ENCODE results near the gene DNPEP. TPM values are rescaled to one million over a fixed set of nuclear protein-coding genes. Genes with fewer than 3 reads are reported as not detected.

Gene DNPEP
- total RNA-seq, 2 experiments from 2014 or later = 58.8 to 64.9 TPM

DNA sequence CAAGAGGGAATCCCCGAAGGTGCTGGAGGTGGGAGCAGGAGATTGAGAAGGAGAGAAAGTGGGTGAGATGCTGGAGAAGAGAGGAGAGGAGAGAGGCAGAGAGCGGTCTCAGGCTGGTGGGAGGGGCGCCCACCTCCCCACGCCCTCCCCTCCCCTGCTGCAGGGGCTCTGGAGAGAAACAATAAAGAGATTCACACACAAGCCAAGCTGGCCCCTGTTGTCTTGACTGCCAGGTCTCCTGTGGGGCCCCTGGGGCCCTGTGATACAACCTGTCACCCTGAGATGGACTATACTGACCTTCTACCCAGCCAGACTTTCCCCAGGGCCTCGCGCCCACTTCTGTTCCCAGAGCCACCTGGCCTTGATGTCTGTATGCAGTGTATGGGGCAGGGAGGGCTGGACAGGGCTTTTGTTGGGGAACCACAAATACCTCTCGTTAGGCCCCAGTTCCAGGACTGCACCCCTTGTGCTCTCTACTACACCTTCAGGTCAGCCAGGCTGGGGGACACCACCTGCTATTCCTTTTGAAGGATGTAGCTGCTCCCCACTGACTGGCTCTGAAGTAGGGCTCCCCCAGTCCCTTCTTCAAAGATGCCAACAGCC is 38.9 kb upstream of the DNPEP start:
- H3K27ac Mint-ChIP-seq = no peak overlapping the region
- H3K27me3 Mint-ChIP-seq = peaks cover 6% of the 10 kb centered on the region
- DNase-seq = no peak
- ChIA-PET CTCF (interaction anchor here (0.7 to 1.9 kb wide), 2 partner anchors 10 to 23 kb away, joined by 3 to 6 read pairs; no protein-coding TSS in a partner anchor), POLR2A (no interaction called here)
- no peak overlapping the region for H3K4me3 Mint-ChIP-seq
- no peaks in the 10 kb centered on the region for H3K36me3 Mint-ChIP-seq (ENCODE audit: low read depth)
- H3K9me3 Mint-ChIP-seq = no peaks in the 10 kb centered on the region
- H3K4me1 Mint-ChIP-seq = no peaks in the 10 kb centered on the region

- ChIA-PET CTCF (interaction anchor here (0.7 kb wide), 1 partner anchor 23 kb away, joined by 3 read pairs; no protein-coding TSS in a partner anchor), POLR2A (no interaction called here)
- no peaks in the 10 kb centered on the region for H3K36me3 Mint-ChIP-seq (ENCODE audit: low read depth)
- DNase-seq = no peak
- no peaks in the 10 kb centered on the region for H3K9me3 Mint-ChIP-seq
- no peak overlapping the region for H3K4me3 Mint-ChIP-seq
- H3K27ac Mint-ChIP-seq = no peak overlapping the region
- no peaks in the 10 kb centered on the region for H3K4me1 Mint-ChIP-seq
- peaks cover 6% of the 10 kb centered on the region for H3K27me3 Mint-ChIP-seq
Observed at GRCh38 chr2:219426068-219426443, 38.3 kb upstream of the DNPEP start.

DNA sequence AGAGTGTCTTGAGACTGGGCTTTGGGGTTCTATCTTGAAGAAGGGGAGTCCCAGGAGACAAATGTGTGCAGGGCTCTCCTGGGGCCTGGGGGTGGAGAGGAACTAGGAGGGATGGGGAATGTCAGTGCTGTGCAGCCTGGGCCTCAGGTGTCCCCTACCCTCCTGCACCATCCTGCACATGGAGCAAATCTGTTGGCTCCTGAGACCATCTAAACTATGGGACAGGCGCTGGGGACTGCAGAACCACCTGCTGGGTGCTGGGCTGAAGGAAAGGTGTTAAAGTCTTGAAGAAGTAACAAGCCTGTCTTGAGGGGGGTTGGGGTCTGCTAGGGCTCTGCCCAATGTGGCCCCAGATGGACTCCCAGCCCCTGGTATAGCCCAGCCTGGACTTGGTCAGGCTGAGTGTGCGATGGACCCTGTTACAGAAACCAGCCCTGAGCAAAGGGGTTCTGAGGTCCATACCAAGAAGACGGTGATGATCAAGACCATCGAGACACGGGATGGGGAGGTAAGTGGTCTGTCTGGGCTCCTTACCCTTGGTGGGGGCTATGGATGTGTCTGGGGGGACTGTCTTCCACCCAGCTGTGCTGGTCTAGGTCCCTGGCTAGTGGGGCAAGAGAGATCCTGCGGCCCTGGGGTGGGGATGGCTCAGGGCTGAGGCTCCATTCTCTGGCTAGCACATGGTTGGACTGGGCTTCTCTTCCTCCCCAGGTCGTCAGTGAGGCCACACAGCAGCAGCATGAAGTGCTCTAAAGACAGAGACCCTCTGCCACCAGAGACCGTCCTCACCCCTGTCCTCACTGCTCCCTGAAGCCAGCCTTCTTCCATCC is 37.7 kb upstream of the DNPEP start:
- no peak overlapping the region for H3K27ac Mint-ChIP-seq
- H3K9me3 Mint-ChIP-seq = no peaks in the 10 kb centered on the region
- POLR2A ChIA-PET = no interaction called here
- H3K4me3 Mint-ChIP-seq = no peak overlapping the region
- no peaks in the 10 kb centered on the region for H3K4me1 Mint-ChIP-seq
- peaks cover 6% of the 10 kb centered on the region for H3K27me3 Mint-ChIP-seq
- H3K36me3 Mint-ChIP-seq (ENCODE audit: low read depth) = no peaks in the 10 kb centered on the region
- CTCF ChIA-PET = interaction anchor here (0.7 kb wide), 1 partner anchor 22 kb away, joined by 3 read pairs; no protein-coding TSS in a partner anchor
- no peak for DNase-seq

DNA sequence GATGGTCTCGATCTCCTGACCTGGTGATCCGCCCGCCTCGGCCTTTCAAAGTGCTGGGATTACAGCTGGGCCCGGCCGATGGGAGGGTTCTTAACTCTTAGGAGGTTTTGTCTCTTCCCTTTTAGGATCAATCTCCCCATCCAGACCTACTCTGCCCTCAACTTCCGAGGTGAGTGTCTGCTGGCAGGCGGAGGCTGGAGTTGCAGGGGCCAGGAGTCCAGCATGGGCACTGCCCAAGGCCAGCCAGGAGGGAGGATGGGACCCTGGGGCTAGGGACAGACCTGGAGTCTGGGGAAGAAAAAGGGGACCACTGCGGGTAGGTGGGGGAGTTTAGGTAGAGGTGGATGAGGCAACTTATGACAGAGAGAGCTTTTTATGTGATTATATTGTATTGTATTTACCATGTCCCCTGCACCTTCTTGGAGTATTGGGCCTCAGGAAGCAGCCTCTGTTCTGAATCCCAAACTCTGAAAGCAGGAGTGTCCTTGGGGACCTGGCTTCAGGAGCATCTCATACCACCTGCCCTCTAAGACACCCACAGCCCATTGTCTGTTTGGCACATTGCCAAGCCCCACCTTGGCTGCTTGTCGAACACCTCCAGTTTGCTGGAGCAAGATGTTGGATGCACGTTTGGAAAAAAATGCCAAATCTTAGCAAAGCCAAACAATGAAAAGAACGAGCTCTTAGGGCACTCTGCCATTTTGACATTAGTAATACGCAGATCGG is 36.1 kb upstream of the DNPEP start:
- CTCF ChIA-PET = interaction anchor here (1.4 kb wide), 1 partner anchor 13 kb away, joined by 3 read pairs; no protein-coding TSS in a partner anchor
- Mint-ChIP-seq H3K4me3 (no peak overlapping the region), H3K4me1 (peaks cover 5% of the 10 kb centered on the region), H3K27ac (no peak overlapping the region), H3K27me3 (peaks cover 18% of the 10 kb centered on the region), H3K36me3 (ENCODE audit: low read depth) (no peaks in the 10 kb centered on the region), H3K9me3 (no peaks in the 10 kb centered on the region)
- POLR2A ChIA-PET = no interaction called here
- no peak for DNase-seq

- Mint-ChIP-seq H3K4me3 (no peak overlapping the region), H3K27me3 (peaks cover 20% of the 10 kb centered on the region), H3K9me3 (no peaks in the 10 kb centered on the region), H3K27ac (no peak overlapping the region), H3K4me1 (peaks cover 5% of the 10 kb centered on the region), H3K36me3 (ENCODE audit: low read depth) (no peaks in the 10 kb centered on the region)
- ChIA-PET POLR2A (no interaction called here), CTCF (interaction anchor here (1.4 kb wide), 1 partner anchor 12 kb away, joined by 3 read pairs; no protein-coding TSS in a partner anchor)
- no peak for DNase-seq
Observed at GRCh38 chr2:219422952-219423534, 35.3 kb upstream of the DNPEP start.

- no peak for DNase-seq
- H3K27ac Mint-ChIP-seq = no peak overlapping the region
- H3K9me3 Mint-ChIP-seq = no peaks in the 10 kb centered on the region
- no peak overlapping the region for H3K4me3 Mint-ChIP-seq
- H3K27me3 Mint-ChIP-seq = peaks cover 20% of the 10 kb centered on the region
- POLR2A ChIA-PET = no interaction called here
- CTCF ChIA-PET = interaction anchor here (1.5 kb wide), 1 partner anchor 9 kb away, joined by 3 read pairs; no protein-coding TSS in a partner anchor
- no peaks in the 10 kb centered on the region for H3K36me3 Mint-ChIP-seq (ENCODE audit: low read depth)
- peaks cover 5% of the 10 kb centered on the region for H3K4me1 Mint-ChIP-seq
Observed at GRCh38 chr2:219421323-219421722, 33.6 kb upstream of the DNPEP start.

DNA sequence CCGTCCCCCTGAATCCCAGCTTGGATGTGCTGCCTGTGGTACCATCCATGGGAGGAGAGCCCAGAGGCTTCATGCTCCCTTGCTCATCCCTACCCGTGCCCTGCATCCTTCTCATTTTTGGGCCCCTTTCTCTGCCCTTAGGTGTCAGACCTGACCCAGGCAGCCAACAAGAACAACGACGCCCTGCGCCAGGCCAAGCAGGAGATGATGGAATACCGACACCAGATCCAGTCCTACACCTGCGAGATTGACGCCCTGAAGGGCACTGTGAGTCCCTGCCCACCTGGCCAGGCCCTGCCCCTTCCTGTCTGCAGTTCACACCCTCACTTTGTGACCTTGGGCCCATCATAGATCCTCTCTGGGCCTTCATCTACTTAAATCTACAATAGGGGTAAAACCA is 33.0 kb upstream of the DNPEP start:
- POLR2A ChIA-PET = no interaction called here
- Mint-ChIP-seq H3K27ac (no peak overlapping the region), H3K4me1 (peaks cover 5% of the 10 kb centered on the region), H3K27me3 (peaks cover 23% of the 10 kb centered on the region), H3K4me3 (no peak overlapping the region), H3K9me3 (no peaks in the 10 kb centered on the region), H3K36me3 (ENCODE audit: low read depth) (no peaks in the 10 kb centered on the region)
- DNase-seq = no peak
- CTCF ChIA-PET = no interaction called here

DNA sequence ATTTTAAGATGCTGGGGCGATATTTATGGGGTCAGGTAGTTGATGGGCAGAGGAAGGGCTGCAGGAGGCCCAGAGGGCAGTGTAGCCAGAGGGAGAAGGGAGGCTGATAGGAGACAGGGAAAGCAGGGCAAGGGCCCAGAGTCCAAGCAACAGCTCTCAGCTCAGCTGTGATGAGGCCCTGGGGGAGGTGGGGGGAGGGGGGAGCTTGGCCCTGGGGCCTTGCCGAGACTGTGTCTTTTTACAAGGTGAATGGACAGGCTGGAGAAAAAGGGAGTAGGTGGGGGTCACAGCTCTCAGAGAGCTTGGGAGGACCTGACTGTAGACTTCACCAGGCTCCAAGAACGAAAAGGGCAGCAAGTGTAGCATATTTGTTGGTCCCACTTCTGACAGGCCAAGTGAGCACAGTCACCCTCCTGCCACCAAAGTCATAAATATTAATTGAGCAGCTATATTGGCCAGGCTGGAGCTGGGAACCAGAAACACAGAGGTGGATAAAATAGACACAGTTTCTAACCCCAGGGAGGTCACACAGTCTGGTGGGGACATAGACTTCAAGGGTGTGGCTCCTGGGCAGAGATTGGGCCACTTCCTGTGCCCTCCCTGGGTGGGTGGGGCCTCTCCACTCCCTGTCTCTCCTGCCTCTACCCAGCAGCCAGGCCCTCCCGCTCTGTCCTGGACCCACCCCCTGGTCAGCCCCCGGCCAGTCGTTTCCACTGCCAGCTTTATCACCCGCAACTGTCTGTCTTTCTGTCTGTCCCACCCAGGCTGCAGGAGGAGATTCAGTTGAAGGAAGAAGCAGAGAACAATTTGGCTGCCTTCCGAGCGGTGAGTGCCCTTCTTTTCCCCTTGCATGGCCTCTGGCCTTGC is 31.9 kb upstream of the DNPEP start:
- CTCF ChIA-PET = interaction anchor here (1.0 kb wide), 1 partner anchor 110 kb away, joined by 3 read pairs; no protein-coding TSS in a partner anchor

GRCh38 chr2:219419012-219419324 is 31.3 kb upstream of the DNPEP start:
- no peak for DNase-seq
- Mint-ChIP-seq H3K27me3 (peaks cover 33% of the 10 kb centered on the region), H3K9me3 (no peaks in the 10 kb centered on the region), H3K4me3 (no peak overlapping the region), H3K36me3 (ENCODE audit: low read depth) (no peaks in the 10 kb centered on the region), H3K4me1 (peaks cover 5% of the 10 kb centered on the region), H3K27ac (no peak overlapping the region)
- POLR2A ChIA-PET = no interaction called here
- CTCF ChIA-PET = interaction anchor here (0.6 to 0.8 kb wide), 3 partner anchors 22 to 123 kb away, joined by 3 read pairs; no protein-coding TSS in a partner anchor

More for the DNA sequence above, 31.9 kb upstream of the DNPEP start:
- no peak overlapping the region for H3K27ac Mint-ChIP-seq
- peaks cover 5% of the 10 kb centered on the region for H3K4me1 Mint-ChIP-seq
- H3K9me3 Mint-ChIP-seq = no peaks in the 10 kb centered on the region
- DNase-seq = no peak
- peaks cover 32% of the 10 kb centered on the region for H3K27me3 Mint-ChIP-seq
- H3K36me3 Mint-ChIP-seq (ENCODE audit: low read depth) = no peaks in the 10 kb centered on the region
- POLR2A ChIA-PET = no interaction called here
- H3K4me3 Mint-ChIP-seq = no peak overlapping the region

DNA sequence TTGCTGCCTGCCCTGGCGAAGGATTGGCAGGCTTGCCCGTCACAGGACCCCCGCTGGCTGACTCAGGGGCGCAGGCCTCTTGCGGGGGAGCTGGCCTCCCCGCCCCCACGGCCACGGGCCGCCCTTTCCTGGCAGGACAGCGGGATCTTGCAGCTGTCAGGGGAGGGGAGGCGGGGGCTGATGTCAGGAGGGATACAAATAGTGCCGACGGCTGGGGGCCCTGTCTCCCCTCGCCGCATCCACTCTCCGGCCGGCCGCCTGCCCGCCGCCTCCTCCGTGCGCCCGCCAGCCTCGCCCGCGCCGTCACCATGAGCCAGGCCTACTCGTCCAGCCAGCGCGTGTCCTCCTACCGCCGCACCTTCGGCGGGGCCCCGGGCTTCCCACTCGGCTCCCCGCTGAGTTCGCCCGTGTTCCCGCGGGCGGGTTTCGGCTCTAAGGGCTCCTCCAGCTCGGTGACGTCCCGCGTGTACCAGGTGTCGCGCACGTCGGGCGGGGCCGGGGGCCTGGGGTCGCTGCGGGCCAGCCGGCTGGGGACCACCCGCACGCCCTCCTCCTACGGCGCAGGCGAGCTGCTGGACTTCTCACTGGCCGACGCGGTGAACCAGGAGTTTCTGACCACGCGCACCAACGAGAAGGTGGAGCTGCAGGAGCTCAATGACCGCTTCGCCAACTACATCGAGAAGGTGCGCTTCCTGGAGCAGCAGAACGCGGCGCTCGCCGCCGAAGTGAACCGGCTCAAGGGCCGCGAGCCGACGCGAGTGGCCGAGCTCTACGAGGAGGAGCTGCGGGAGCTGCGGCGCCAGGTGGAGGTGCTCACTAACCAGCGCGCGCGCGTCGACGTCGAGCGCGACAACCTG is 30.7 kb upstream of the DNPEP start, which contains the start of gene DES:
Gene DES (plus strand): TSS at position 223 of the 857 bp plus-strand sequence. CDS start 86 bp downstream, at position 309.
- H3K9me3 Mint-ChIP-seq = no peaks in the 10 kb centered on the region
- H3K27ac Mint-ChIP-seq = no peak within 1 kb of the TSS
- CTCF ChIA-PET = interaction anchor here (0.6 to 0.8 kb wide), 3 partner anchors 22 to 123 kb away, joined by 3 read pairs; no protein-coding TSS in a partner anchor
- H3K27me3 Mint-ChIP-seq = peaks cover 37% of the 10 kb centered on the region
- H3K4me1 Mint-ChIP-seq = peaks cover 5% of the 10 kb centered on the region
- H3K4me3 Mint-ChIP-seq = no peak within 1 kb of the TSS
- POLR2A ChIA-PET = no interaction called here
- H3K36me3 Mint-ChIP-seq (ENCODE audit: low read depth) = no peaks in the 10 kb centered on the region
- DNase-seq = no peak

GRCh38 chr2:219417374-219417773 is 29.7 kb upstream of the DNPEP start:
- H3K4me3 Mint-ChIP-seq = no peak overlapping the region
- no peak for DNase-seq
- POLR2A ChIA-PET = no interaction called here
- CTCF ChIA-PET = interaction anchor here (1.0 to 2.0 kb wide), 2 partner anchors 13 to 66 kb away, joined by 3 to 7 read pairs; no protein-coding TSS in a partner anchor
- H3K36me3 Mint-ChIP-seq (ENCODE audit: low read depth) = no peaks in the 10 kb centered on the region
- no peaks in the 10 kb centered on the region for H3K9me3 Mint-ChIP-seq
- H3K4me1 Mint-ChIP-seq = peaks cover 5% of the 10 kb centered on the region
- no peak overlapping the region for H3K27ac Mint-ChIP-seq
- H3K27me3 Mint-ChIP-seq = peaks cover 44% of the 10 kb centered on the region

Measured in activated CD4-positive, alpha-beta T cell treated with anti-CD3 and anti-CD28 coated beads, Interleukin-2, amount 10 ng/mL, durations not matched to agents 7 days and 5 days (primary cell).